ENCODE data around the gene IGSF6. TPM values are rescaled to one million over a fixed set of nuclear protein-coding genes. Genes with fewer than 3 reads are reported as not detected.
"Not testable (repeated sequence)": the region's sequence is repeated elsewhere in the genome, so short reads cannot be mapped to it uniquely, and the experiment has no call there.

Gene IGSF6
- total RNA-seq, 1 donor, result not detected

GRCh38 chr16:21685034-21685455, 32.6 kb upstream of the IGSF6 start:
- no peak overlapping the region for H3K4me3 ChIP-seq (ENCODE audit: low read depth, low read length)
- TF ChIP-seq CTCF (IDR thresholded peaks at IDR 0.05; ENCODE audit: insufficient read depth, low read depth, low read length), result no peak
- no peak for DNase-seq (ENCODE audit: low read depth)

- H3K4me3 ChIP-seq (ENCODE audit: low read depth, low read length), result no peak overlapping the region
- TF ChIP-seq CTCF (IDR thresholded peaks at IDR 0.05; ENCODE audit: insufficient read depth, low read depth, low read length), result peak; percentile 40
- DNase-seq (ENCODE audit: low read depth), result no peak
Measured at GRCh38 chr16:21684199-21684598, 31.8 kb upstream of the IGSF6 start.

GRCh38 chr16:21683184-21683583, 30.8 kb upstream of the IGSF6 start:
- DNase-seq (ENCODE audit: low read depth), result no peak
- H3K4me3 ChIP-seq (ENCODE audit: low read depth, low read length), result no peak overlapping the region
- TF ChIP-seq CTCF (IDR thresholded peaks at IDR 0.05; ENCODE audit: insufficient read depth, low read depth, low read length), result no peak

- H3K4me3 ChIP-seq (ENCODE audit: low read depth, low read length); DNase-seq (ENCODE audit: low read depth): not testable (repeated sequence)
Measured at GRCh38 chr16:21680714-21681113, 28.3 kb upstream of the IGSF6 start.

- DNase-seq (ENCODE audit: low read depth); H3K4me3 ChIP-seq (ENCODE audit: low read depth, low read length): not testable (repeated sequence)
Measured at GRCh38 chr16:21674456-21674855, 22.0 kb upstream of the IGSF6 start.

- no peak overlapping the region for H3K4me3 ChIP-seq (ENCODE audit: low read depth, low read length)
- no peak for TF ChIP-seq CTCF (IDR thresholded peaks at IDR 0.05; ENCODE audit: insufficient read depth, low read depth, low read length)
- DNase-seq (ENCODE audit: low read depth), result no peak
Measured at GRCh38 chr16:21673469-21673868, 21.1 kb upstream of the IGSF6 start.

GRCh38 chr16:21667575-21667974, 15.2 kb upstream of the IGSF6 start:
- H3K4me3 ChIP-seq (ENCODE audit: low read depth, low read length), result no peak overlapping the region
- no peak for DNase-seq (ENCODE audit: low read depth)
- no peak for TF ChIP-seq CTCF (IDR thresholded peaks at IDR 0.05; ENCODE audit: insufficient read depth, low read depth, low read length)

GRCh38 chr16:21666772-21667171, 14.4 kb upstream of the IGSF6 start:
- TF ChIP-seq CTCF (IDR thresholded peaks at IDR 0.05; ENCODE audit: insufficient read depth, low read depth, low read length), result no peak

More at GRCh38 chr16:21666772-21667171, 14.4 kb upstream of the IGSF6 start:
- H3K4me3 ChIP-seq (ENCODE audit: low read depth, low read length), result no peak overlapping the region
- no peak for DNase-seq (ENCODE audit: low read depth)

Data from fibroblast of villous mesenchyme (primary cell).